Measurements from ENCODE around the gene FAM209A. TPM values are rescaled to one million over a fixed set of nuclear protein-coding genes. Genes with fewer than 3 reads are reported as not detected.
"Not testable (repeated sequence)": the region's sequence is repeated elsewhere in the genome, so short reads cannot be mapped to it uniquely, and the experiment has no call there.

Gene FAM209A
- not detected in 2 replicates for total RNA-seq

- not testable (repeated sequence) for H3K4me3 ChIP-seq (ENCODE audit: low read depth, low read length); DNase-seq (ENCODE audit: low read depth); H3K36me3 ChIP-seq (ENCODE audit: control insufficient read depth, insufficient read depth, low read length); H3K27me3 ChIP-seq (ENCODE audit: control insufficient read depth, insufficient read depth, low read length)
Observed at GRCh38 chr20:56524444-56524843, at the start of gene FAM209A. Gene FAM209A, plus strand, starts transcription at chr20:56524744. Its CDS starts 65 bp downstream, at chr20:56524809.

- no peaks in the 10 kb centered on the region for H3K36me3 ChIP-seq (ENCODE audit: control insufficient read depth, insufficient read depth, low read length)
- no peak overlapping the region for H3K4me3 ChIP-seq (ENCODE audit: low read depth, low read length)
- H3K27me3 ChIP-seq (ENCODE audit: control insufficient read depth, insufficient read depth, low read length), result no peaks in the 10 kb centered on the region
- DNase-seq (ENCODE audit: low read depth), result no peak
- no peak for TF ChIP-seq CTCF (IDR thresholded peaks at IDR 0.05; ENCODE audit: insufficient read depth, low read length, poor library complexity, severe bottlenecking)
Observed at GRCh38 chr20:56483970-56484369, 40.6 kb upstream of the FAM209A start.

GRCh38 chr20:56487216-56487615 lies 37.3 kb upstream of the FAM209A start:
- H3K36me3 ChIP-seq (ENCODE audit: control insufficient read depth, insufficient read depth, low read length), result no peaks in the 10 kb centered on the region
- TF ChIP-seq CTCF (IDR thresholded peaks at IDR 0.05; ENCODE audit: insufficient read depth, low read length, poor library complexity, severe bottlenecking), result no peak

GRCh38 chr20:56488566-56488965 lies 36.0 kb upstream of the FAM209A start:
- Histone ChIP-seq H3K4me3 (ENCODE audit: low read depth, low read length) (no peak overlapping the region), H3K27me3 (ENCODE audit: control insufficient read depth, insufficient read depth, low read length) (no peaks in the 10 kb centered on the region), H3K36me3 (ENCODE audit: control insufficient read depth, insufficient read depth, low read length) (no peaks in the 10 kb centered on the region)
- no peak for TF ChIP-seq CTCF (IDR thresholded peaks at IDR 0.05; ENCODE audit: insufficient read depth, low read length, poor library complexity, severe bottlenecking)
- no peak for DNase-seq (ENCODE audit: low read depth)

More at GRCh38 chr20:56487216-56487615, 37.3 kb upstream of the FAM209A start:
- Histone ChIP-seq H3K27me3 (ENCODE audit: control insufficient read depth, insufficient read depth, low read length) (no peaks in the 10 kb centered on the region), H3K4me3 (ENCODE audit: low read depth, low read length) (no peak overlapping the region)
- no peak for DNase-seq (ENCODE audit: low read depth)

GRCh38 chr20:56501116-56501515 lies 23.4 kb upstream of the FAM209A start:
- no peak for TF ChIP-seq CTCF (IDR thresholded peaks at IDR 0.05; ENCODE audit: insufficient read depth, low read length, poor library complexity, severe bottlenecking)
- H3K27me3 ChIP-seq (ENCODE audit: control insufficient read depth, insufficient read depth, low read length), result no peaks in the 10 kb centered on the region
- DNase-seq (ENCODE audit: low read depth), result no peak
- no peaks in the 10 kb centered on the region for H3K36me3 ChIP-seq (ENCODE audit: control insufficient read depth, insufficient read depth, low read length)
- no peak overlapping the region for H3K4me3 ChIP-seq (ENCODE audit: low read depth, low read length)

GRCh38 chr20:56503916-56504315 lies 20.6 kb upstream of the FAM209A start:
- no peaks in the 10 kb centered on the region for H3K36me3 ChIP-seq (ENCODE audit: control insufficient read depth, insufficient read depth, low read length)
- no peaks in the 10 kb centered on the region for H3K27me3 ChIP-seq (ENCODE audit: control insufficient read depth, insufficient read depth, low read length)
- no peak for TF ChIP-seq CTCF (IDR thresholded peaks at IDR 0.05; ENCODE audit: insufficient read depth, low read length, poor library complexity, severe bottlenecking)
- DNase-seq (ENCODE audit: low read depth), result no peak
- no peak overlapping the region for H3K4me3 ChIP-seq (ENCODE audit: low read depth, low read length)

Data from kidney epithelial cell (primary cell).